GM12873 (cell line): ENCODE data around the gene MFN2.

Experiments
- CTCF ChIP-seq: IDR thresholded peaks from 2 replicates; pipeline ENCODE4 v1.5.1; 2012; ENCODE audit warnings: low read depth, mild to moderate bottlenecking, moderate library complexity, low read length, control low read depth; ENCODE audit not compliant: insufficient read depth; ENCODE audit errors: missing control alignments

The MFN2 gene

GRCh38 chr1:11940260-11940921 lies 39.9 kb upstream of the MFN2 start:
- TF ChIP-seq CTCF, result no peak

- TF ChIP-seq CTCF, result no peak
Measured at GRCh38 chr1:11942280-11942679, 38.0 kb upstream of the MFN2 start.

- TF ChIP-seq CTCF, result no peak
Measured at GRCh38 chr1:11943619-11944018, 36.6 kb upstream of the MFN2 start.

GRCh38 chr1:11944358-11944931 lies 35.8 kb upstream of the MFN2 start:
- no peak for TF ChIP-seq CTCF

GRCh38 chr1:11946647-11947046 lies 33.6 kb upstream of the MFN2 start:
- TF ChIP-seq CTCF, result no peak

- no peak for TF ChIP-seq CTCF
Measured at GRCh38 chr1:11948822-11949458, 31.3 kb upstream of the MFN2 start.

- no peak for TF ChIP-seq CTCF
Measured at GRCh38 chr1:11951901-11952300, 28.3 kb upstream of the MFN2 start.
